KOPT-K1 (cell line): ENCODE measurements around the gene DENND6A.
"Not testable (repeated sequence)": the region's sequence is repeated elsewhere in the genome, so short reads cannot be mapped to it uniquely, and the experiment has no call there.

Experiments
- H3K27ac ChIP-seq: fragments of 200-600 bp; sonication (generic); 2 replicates; pipeline ENCODE4 v1.5.1; 2016; ENCODE audit warnings: antibody characterized with exemption, mild to moderate bottlenecking, low read depth, low read length; ENCODE audit not compliant: poor library complexity, severe bottlenecking
- H3K36me3 ChIP-seq: fragments of 200-600 bp; sonication (generic); 2 replicates; pipeline ENCODE4 v1.5.1; 2017; ENCODE audit warnings: antibody characterized with exemption, mild to moderate bottlenecking, low read length, moderate library complexity; ENCODE audit not compliant: insufficient read depth
- H3K9me3 ChIP-seq: fragments of 200-600 bp; sonication (generic); 2 replicates; pipeline ENCODE4 v1.5.1; 2017; ENCODE audit warnings: antibody characterized with exemption, low read length, mild to moderate bottlenecking; ENCODE audit not compliant: insufficient read depth, poor library complexity, severe bottlenecking

The DENND6A gene

GRCh38 chr3:57709031-57709430 is 16.2 kb upstream of the DENND6A start:
- Histone ChIP-seq H3K36me3 (no peaks in the 10 kb centered on the region), H3K27ac (no peak overlapping the region), H3K9me3 (no peaks in the 10 kb centered on the region)

- no peaks in the 10 kb centered on the region for H3K36me3 ChIP-seq
- no peaks in the 10 kb centered on the region for H3K9me3 ChIP-seq
- no peak overlapping the region for H3K27ac ChIP-seq
Measured at GRCh38 chr3:57706462-57706861, 13.6 kb upstream of the DENND6A start.

- H3K36me3 ChIP-seq, H3K27ac ChIP-seq, H3K9me3 ChIP-seq: not testable (repeated sequence)
Measured at GRCh38 chr3:57705351-57705750, 12.5 kb upstream of the DENND6A start.

- no peaks in the 10 kb centered on the region for H3K9me3 ChIP-seq
- H3K36me3 ChIP-seq: no peaks in the 10 kb centered on the region
- H3K27ac ChIP-seq: no peak overlapping the region
Measured at GRCh38 chr3:57701781-57702180, 8.9 kb upstream of the DENND6A start.

GRCh38 chr3:57700737-57701136 is 7.9 kb upstream of the DENND6A start:
- H3K27ac ChIP-seq: no peak overlapping the region
- H3K9me3 ChIP-seq: no peaks in the 10 kb centered on the region
- no peaks in the 10 kb centered on the region for H3K36me3 ChIP-seq

- Histone ChIP-seq H3K9me3 (no peaks in the 10 kb centered on the region), H3K27ac (no peak overlapping the region), H3K36me3 (no peaks in the 10 kb centered on the region)
Measured at GRCh38 chr3:57699591-57699990, 6.7 kb upstream of the DENND6A start.

GRCh38 chr3:57696801-57697321 is 4.0 kb upstream of the DENND6A start:
- H3K9me3 ChIP-seq: no peaks in the 10 kb centered on the region
- no peaks in the 10 kb centered on the region for H3K36me3 ChIP-seq
- no peak overlapping the region for H3K27ac ChIP-seq

GRCh38 chr3:57694146-57694545 is 1.3 kb upstream of the DENND6A start:
- Histone ChIP-seq H3K36me3 (peaks cover 8% of the 10 kb centered on the region; the same call in 1 of the 2 replicates), H3K9me3 (no peaks in the 10 kb centered on the region), H3K27ac (no peak overlapping the region)

GRCh38 chr3:57692133-57692395 is 813 bp downstream of the DENND6A start:
- not testable (repeated sequence) for H3K9me3 ChIP-seq
- Histone ChIP-seq H3K36me3 (peaks cover 17% of the 10 kb centered on the region), H3K27ac (peak overlapping the region; percentile 82)

- Histone ChIP-seq H3K36me3 (peaks cover 20% of the 10 kb centered on the region), H3K9me3 (no peaks in the 10 kb centered on the region), H3K27ac (peak overlapping the region; percentile 82)
Measured at GRCh38 chr3:57691411-57692132, 1.3 kb downstream of the DENND6A start.

GRCh38 chr3:57689367-57690053 is 3.4 kb downstream of the DENND6A start:
- peaks cover 24% of the 10 kb centered on the region for H3K36me3 ChIP-seq
- no peak overlapping the region for H3K27ac ChIP-seq

GRCh38 chr3:57688291-57688690 is 4.6 kb downstream of the DENND6A start:
- Histone ChIP-seq H3K27ac (no peak overlapping the region), H3K36me3 (peaks cover 28% of the 10 kb centered on the region)

More at GRCh38 chr3:57689367-57690053, 3.4 kb downstream of the DENND6A start:
- H3K9me3 ChIP-seq: no peaks in the 10 kb centered on the region

GRCh38 chr3:57683286-57683685 is 9.6 kb downstream of the DENND6A start:
- Histone ChIP-seq H3K9me3 (no peaks in the 10 kb centered on the region), H3K27ac (no peak overlapping the region), H3K36me3 (peaks cover 52% of the 10 kb centered on the region)

More at GRCh38 chr3:57688291-57688690, 4.6 kb downstream of the DENND6A start:
- no peaks in the 10 kb centered on the region for H3K9me3 ChIP-seq

GRCh38 chr3:57682284-57682683 is 10.6 kb downstream of the DENND6A start:
- Histone ChIP-seq H3K9me3 (no peaks in the 10 kb centered on the region), H3K27ac (no peak overlapping the region), H3K36me3 (peaks cover 53% of the 10 kb centered on the region)

- H3K27ac ChIP-seq: no peak overlapping the region
- H3K36me3 ChIP-seq: peaks cover 52% of the 10 kb centered on the region
- no peaks in the 10 kb centered on the region for H3K9me3 ChIP-seq
Measured at GRCh38 chr3:57681691-57682090, 11.2 kb downstream of the DENND6A start.

GRCh38 chr3:57680046-57680445 is 12.8 kb downstream of the DENND6A start:
- no peak overlapping the region for H3K27ac ChIP-seq
- H3K36me3 ChIP-seq: peaks cover 52% of the 10 kb centered on the region
- H3K9me3 ChIP-seq: no peaks in the 10 kb centered on the region
